ENCODE data around the gene TMEM263. TPM values are rescaled to one million over a fixed set of nuclear protein-coding genes. Genes with fewer than 3 reads are reported as not detected.

TMEM263 gene
- total RNA-seq, 1 experiment from 2014 or later: 41.1 TPM

GRCh38 chr12:106962286-106962685 lies 6.6 kb downstream of the TMEM263 start:
- Histone ChIP-seq H3K4me3 (no peak overlapping the region), H3K27me3 (no peaks in the 10 kb centered on the region), H3K27ac (no peak overlapping the region), H3K4me1 (peaks cover 3% of the 10 kb centered on the region; the same call in 1 of the 2 replicates), H3K9me3 (replicated peaks) (no peaks in the 10 kb centered on the region; the same call in 1 of the 2 replicates), H3K36me3 (peaks cover 8% of the 10 kb centered on the region)
- no peak for DNase-seq

DNA sequence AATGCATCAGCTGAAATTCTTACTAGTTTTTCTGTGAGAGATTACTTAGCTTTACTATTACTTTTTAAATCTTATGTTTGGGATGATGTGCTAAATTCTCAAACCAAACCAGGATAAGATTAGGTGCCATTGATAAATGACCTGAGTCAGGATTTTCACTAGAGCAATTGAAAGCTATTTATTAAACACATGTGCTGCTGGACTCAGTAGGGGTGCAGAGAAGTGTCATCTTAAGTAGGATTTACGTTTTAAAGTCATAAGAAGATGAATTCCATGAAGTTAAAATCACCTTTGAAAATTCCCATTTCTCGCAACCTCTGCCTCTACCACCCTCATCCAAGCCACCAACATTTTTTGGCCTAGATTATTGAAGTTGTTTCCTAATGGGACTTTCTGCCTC lies 8.8 kb downstream of the TMEM263 start:
- Histone ChIP-seq H3K4me3 (no peak overlapping the region), H3K9me3 (replicated peaks) (no peaks in the 10 kb centered on the region), H3K27ac (no peak overlapping the region), H3K4me1 (no peaks in the 10 kb centered on the region), H3K27me3 (no peaks in the 10 kb centered on the region), H3K36me3 (peaks cover 21% of the 10 kb centered on the region)
- no peak for DNase-seq

- H3K36me3 ChIP-seq: peaks cover 44% of the 10 kb centered on the region
- H3K4me3 ChIP-seq: no peak overlapping the region
- no peaks in the 10 kb centered on the region for H3K9me3 ChIP-seq (replicated peaks)
- H3K4me1 ChIP-seq: peaks cover 7% of the 10 kb centered on the region
- H3K27me3 ChIP-seq: no peaks in the 10 kb centered on the region
- peak; percentile 29 to 59 for DNase-seq
- H3K27ac ChIP-seq: no peak overlapping the region
These were observed 15.4 kb downstream of the TMEM263 start for GRCh38 chr12:106971065-106971464.

GRCh38 chr12:106973545-106973944 lies 17.8 kb downstream of the TMEM263 start:
- Histone ChIP-seq H3K36me3 (peaks cover 41% of the 10 kb centered on the region), H3K4me1 (peaks cover 24% of the 10 kb centered on the region), H3K4me3 (no peak overlapping the region), H3K27me3 (no peaks in the 10 kb centered on the region), H3K27ac (no peak overlapping the region), H3K9me3 (replicated peaks) (no peaks in the 10 kb centered on the region)
- DNase-seq: no peak

GRCh38 chr12:106974511-106974910 lies 18.8 kb downstream of the TMEM263 start:
- H3K36me3 ChIP-seq: peaks cover 35% of the 10 kb centered on the region

GRCh38 chr12:106975098-106975497 lies 19.4 kb downstream of the TMEM263 start:
- H3K36me3 ChIP-seq: peaks cover 31% of the 10 kb centered on the region
- H3K4me1 ChIP-seq: peaks cover 27% of the 10 kb centered on the region
- H3K27me3 ChIP-seq: no peaks in the 10 kb centered on the region
- H3K4me3 ChIP-seq: no peak overlapping the region
- DNase-seq: no peak
- H3K9me3 ChIP-seq (replicated peaks): no peaks in the 10 kb centered on the region
- no peak overlapping the region for H3K27ac ChIP-seq

More at GRCh38 chr12:106974511-106974910, 18.8 kb downstream of the TMEM263 start:
- no peak for DNase-seq
- Histone ChIP-seq H3K27me3 (no peaks in the 10 kb centered on the region), H3K4me3 (no peak overlapping the region), H3K9me3 (replicated peaks) (no peaks in the 10 kb centered on the region), H3K4me1 (peaks cover 27% of the 10 kb centered on the region), H3K27ac (no peak overlapping the region)

DNA sequence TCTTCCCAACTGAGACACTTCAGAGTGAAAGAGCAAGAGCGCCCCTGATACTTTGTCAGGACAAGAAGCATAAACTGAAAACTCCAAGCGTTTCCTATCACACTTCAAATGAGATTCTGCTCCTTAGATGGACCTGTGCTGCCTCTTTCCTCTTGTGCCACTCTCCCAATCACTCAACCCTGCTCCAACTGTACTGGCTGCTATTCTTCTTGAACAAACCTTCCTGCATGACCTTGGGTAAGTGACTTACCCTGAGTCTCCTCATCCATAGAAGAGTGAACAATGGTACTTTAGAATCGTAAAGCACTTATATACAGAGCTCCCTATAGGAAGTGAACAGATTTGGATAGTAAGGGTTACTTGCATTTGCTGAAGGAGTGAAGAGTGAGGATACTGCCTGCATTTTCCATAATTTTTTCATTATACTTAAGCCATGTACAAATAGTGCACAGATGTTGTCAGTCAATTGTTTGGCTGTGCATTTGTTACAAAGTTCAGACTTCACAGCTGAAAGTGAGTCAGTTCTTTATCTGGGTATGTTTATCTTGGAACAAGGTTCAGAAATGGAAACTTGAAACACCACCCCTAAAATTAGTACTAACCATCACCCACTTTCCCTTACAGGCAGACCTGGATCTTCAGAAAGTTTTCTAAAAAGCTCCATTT lies 20.4 kb downstream of the TMEM263 start:
- no peak overlapping the region for H3K27ac ChIP-seq
- no peaks in the 10 kb centered on the region for H3K9me3 ChIP-seq (replicated peaks)
- no peak for DNase-seq
- H3K27me3 ChIP-seq: no peaks in the 10 kb centered on the region
- no peak overlapping the region for H3K4me3 ChIP-seq
- peaks cover 22% of the 10 kb centered on the region for H3K4me1 ChIP-seq
- H3K36me3 ChIP-seq: peaks cover 31% of the 10 kb centered on the region

- H3K9me3 ChIP-seq (replicated peaks): no peaks in the 10 kb centered on the region
- peaks cover 27% of the 10 kb centered on the region for H3K36me3 ChIP-seq
- H3K27me3 ChIP-seq: no peaks in the 10 kb centered on the region
- peaks cover 22% of the 10 kb centered on the region for H3K4me1 ChIP-seq
- H3K27ac ChIP-seq: no peak overlapping the region
- H3K4me3 ChIP-seq: no peak overlapping the region
- DNase-seq: no peak
These were observed 21.0 kb downstream of the TMEM263 start for GRCh38 chr12:106976668-106977067.

DNA sequence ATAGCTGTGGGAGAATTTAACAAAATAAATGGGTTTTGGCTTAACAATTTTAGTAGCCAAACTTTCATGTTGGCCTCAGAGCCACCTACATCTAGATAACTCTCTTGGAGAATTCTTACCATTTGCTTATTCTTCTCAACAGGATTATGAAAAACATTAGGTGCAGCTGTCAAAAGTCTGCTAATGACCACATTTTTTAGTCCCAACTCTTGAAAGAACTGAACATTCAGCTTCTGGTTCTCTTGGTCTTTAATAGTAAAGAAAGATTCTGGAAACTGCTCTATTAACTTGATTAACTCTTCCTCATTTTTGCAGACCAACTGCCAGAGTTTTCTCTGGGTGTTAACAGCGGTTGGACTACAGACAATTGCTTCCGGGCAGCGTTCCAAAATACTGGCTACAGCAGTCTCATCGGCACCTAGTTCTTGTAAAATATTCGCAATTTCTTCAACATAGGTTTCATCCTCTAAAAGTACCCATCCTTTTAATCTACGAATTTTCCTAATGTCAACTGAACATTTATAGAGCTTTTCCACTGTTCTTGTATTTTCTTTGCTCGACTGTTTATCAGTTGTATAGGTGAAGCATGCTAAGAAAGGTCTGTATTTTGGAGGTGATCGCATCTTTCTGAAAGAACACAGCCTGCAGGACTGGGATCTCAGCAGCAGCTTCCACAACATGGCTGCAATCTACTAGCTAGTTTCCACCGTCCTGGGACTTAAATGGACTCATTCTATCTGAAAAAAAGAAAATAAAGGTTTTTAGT lies 22.5 kb downstream of the TMEM263 start:
- H3K27me3 ChIP-seq: no peaks in the 10 kb centered on the region
- H3K27ac ChIP-seq: peak overlapping the region; percentile 5; the same call in 1 of the 2 replicates
- peaks cover 17% of the 10 kb centered on the region for H3K36me3 ChIP-seq
- H3K4me1 ChIP-seq: peaks cover 22% of the 10 kb centered on the region
- no peaks in the 10 kb centered on the region for H3K9me3 ChIP-seq (replicated peaks)
- no peak overlapping the region for H3K4me3 ChIP-seq
- peak; percentile 59 to 71 for DNase-seq

DNA sequence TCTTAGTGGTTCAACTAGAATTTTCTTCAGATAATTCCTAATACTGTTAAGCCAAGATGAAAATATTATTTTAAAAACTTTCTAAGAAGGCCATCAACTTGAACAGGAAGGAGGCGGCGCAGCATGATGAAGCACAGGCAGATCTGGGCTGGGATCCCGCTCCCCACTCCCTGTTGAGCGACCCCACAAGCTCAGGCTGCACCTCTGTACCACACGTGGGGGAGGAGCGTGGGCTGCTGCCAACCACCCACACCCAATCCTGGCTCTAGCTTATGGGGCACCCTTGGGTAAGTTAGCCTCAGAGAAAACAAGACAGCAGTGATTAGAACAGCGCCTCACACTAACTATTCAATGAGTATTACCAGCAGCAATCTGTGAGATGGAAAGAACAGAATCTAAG lies 25.2 kb downstream of the TMEM263 start:
- Histone ChIP-seq H3K36me3 (peaks cover 27% of the 10 kb centered on the region), H3K27me3 (no peaks in the 10 kb centered on the region)

DNA sequence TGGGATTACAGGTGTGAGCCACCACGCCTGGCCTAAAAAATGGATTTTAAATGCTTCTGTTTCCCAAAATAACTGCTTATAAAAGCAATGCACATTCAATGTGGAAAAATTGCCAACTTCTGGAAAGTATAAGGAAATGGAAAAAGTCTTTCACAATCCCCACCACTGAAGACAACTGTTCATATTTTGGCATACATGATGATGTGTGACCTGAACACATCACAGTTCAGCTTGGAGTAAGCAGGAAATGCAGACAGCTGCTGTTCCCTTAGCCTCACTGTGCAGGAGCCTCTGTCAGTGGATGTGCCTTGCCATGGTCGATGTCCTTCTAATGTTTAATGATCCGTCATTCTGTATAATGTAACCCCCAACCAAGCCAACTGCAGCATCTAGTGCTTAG lies 26.1 kb downstream of the TMEM263 start:
- no peaks in the 10 kb centered on the region for H3K27me3 ChIP-seq
- no peak overlapping the region for H3K4me3 ChIP-seq
- no peak overlapping the region for H3K27ac ChIP-seq
- H3K36me3 ChIP-seq: peaks cover 21% of the 10 kb centered on the region
- H3K4me1 ChIP-seq: peaks cover 20% of the 10 kb centered on the region
- no peak for DNase-seq
- H3K9me3 ChIP-seq (replicated peaks): no peaks in the 10 kb centered on the region

More for the DNA sequence above, 25.2 kb downstream of the TMEM263 start:
- Histone ChIP-seq H3K27ac (no peak overlapping the region), H3K9me3 (replicated peaks) (no peaks in the 10 kb centered on the region), H3K4me3 (no peak overlapping the region), H3K4me1 (peaks cover 25% of the 10 kb centered on the region)
- no peak for DNase-seq

GRCh38 chr12:106982229-106982628 lies 26.5 kb downstream of the TMEM263 start:
- H3K4me1 ChIP-seq: peaks cover 20% of the 10 kb centered on the region
- H3K4me3 ChIP-seq: no peak overlapping the region
- H3K9me3 ChIP-seq (replicated peaks): no peaks in the 10 kb centered on the region
- H3K27ac ChIP-seq: no peak overlapping the region
- H3K27me3 ChIP-seq: no peaks in the 10 kb centered on the region
- no peak for DNase-seq
- H3K36me3 ChIP-seq: peaks cover 17% of the 10 kb centered on the region

DNA sequence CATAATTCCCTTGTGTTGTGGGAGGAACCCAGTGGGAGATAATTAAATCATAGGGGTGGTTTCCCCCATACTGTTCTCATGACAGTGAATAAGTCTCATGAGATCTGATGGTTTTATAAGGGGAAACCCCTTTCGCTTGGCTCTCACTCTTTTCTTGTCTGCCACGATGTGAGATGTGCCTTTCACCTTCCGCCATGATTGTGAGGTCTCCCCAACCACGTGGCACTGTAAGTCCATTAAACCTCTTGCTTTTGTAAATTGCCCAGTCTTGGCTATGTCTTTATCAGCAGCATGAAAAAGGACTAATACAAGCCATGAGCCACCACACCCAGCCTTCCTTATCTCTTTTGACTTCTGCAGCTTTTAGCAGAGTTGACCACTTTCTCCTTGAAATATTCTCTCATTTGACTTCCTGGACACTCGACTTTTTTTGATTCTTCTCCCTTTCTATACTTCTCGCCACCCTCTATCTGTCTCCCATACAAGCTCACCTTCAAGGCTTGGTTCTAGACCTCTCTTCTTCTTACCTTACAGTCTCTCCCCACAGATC lies 29.0 kb downstream of the TMEM263 start:
- Histone ChIP-seq H3K4me1 (peaks cover 10% of the 10 kb centered on the region), H3K27ac (no peak overlapping the region), H3K27me3 (no peaks in the 10 kb centered on the region), H3K36me3 (peaks cover 16% of the 10 kb centered on the region), H3K4me3 (no peak overlapping the region), H3K9me3 (replicated peaks) (no peaks in the 10 kb centered on the region)
- no peak for DNase-seq

GRCh38 chr12:106985479-106985878 lies 29.8 kb downstream of the TMEM263 start:
- Histone ChIP-seq H3K4me1 (peaks cover 10% of the 10 kb centered on the region), H3K4me3 (no peak overlapping the region), H3K27ac (no peak overlapping the region), H3K9me3 (replicated peaks) (no peaks in the 10 kb centered on the region), H3K36me3 (peaks cover 13% of the 10 kb centered on the region), H3K27me3 (no peaks in the 10 kb centered on the region)
- DNase-seq: peak; percentile 11 to 47

DNA sequence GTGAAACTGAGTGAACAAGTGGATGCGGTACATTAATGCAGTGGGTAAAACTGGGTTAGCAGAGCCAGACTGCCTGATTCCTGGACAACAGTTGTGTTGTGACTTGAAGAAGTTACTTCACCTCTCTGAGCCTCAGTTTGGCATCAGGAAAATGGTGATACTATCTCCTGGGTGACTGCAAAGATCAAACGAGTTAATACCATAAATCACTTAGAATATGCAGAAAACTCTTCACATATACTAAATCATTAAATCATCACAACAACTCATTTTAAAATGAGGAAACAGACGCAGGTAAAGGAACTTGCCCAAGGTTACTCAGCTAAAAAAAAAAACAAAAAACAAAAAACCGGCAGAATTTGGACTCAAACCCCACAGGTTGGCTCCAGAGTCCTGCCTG lies 30.4 kb downstream of the TMEM263 start:
- Histone ChIP-seq H3K4me3 (peak overlapping the region; percentile 94), H3K36me3 (peaks cover 13% of the 10 kb centered on the region), H3K27ac (no peak overlapping the region; the same call in 1 of the 2 replicates), H3K4me1 (peaks cover 10% of the 10 kb centered on the region), H3K27me3 (no peaks in the 10 kb centered on the region), H3K9me3 (replicated peaks) (no peaks in the 10 kb centered on the region)
- DNase-seq: no peak

All from SJCRH30 (cell line).